Peyer's patch (tissue), 4 donors: Measurements from ENCODE around the gene LPGAT1. TPM values are rescaled to one million over a fixed set of nuclear protein-coding genes. Genes with fewer than 3 reads are reported as not detected.

Experiments used
- DNase-seq, 3 donors: peaks; one replicate each; pipeline ENCODE4 v3.0.0-alpha.2; 2017 to 2019
- H3K27ac ChIP-seq, 4 donors: fragments of 200-600 bp; sonication (generic); one replicate each; pipeline ENCODE4 v1.5.1; 2016 to 2019
- H3K27me3 ChIP-seq, 2 donors: fragments of 200-600 bp; sonication (generic); one replicate each; pipeline ENCODE4 v1.5.1; 2019
- H3K36me3 ChIP-seq, 3 donors: fragments of 200-600 bp; sonication (generic); one replicate each; pipeline ENCODE4 v1.5.1; 2016 to 2019
- H3K4me1 ChIP-seq, 4 donors: fragments of 200-600 bp; sonication (generic); one replicate each; pipeline ENCODE4 v1.5.1; 2016 to 2019
- H3K4me3 ChIP-seq, 4 donors: fragments of 200-600 bp; sonication (generic); 1 replicate in 3 of 4; 2 replicates in 1 of 4; pipeline ENCODE4 v1.5.1; 2016 to 2019; ENCODE audit warnings: mild to moderate bottlenecking in 1 of 4
- H3K9me3 ChIP-seq, 4 donors: fragments of 200-600 bp; sonication (generic); one replicate each; pipeline ENCODE4 v1.5.1; 2016 to 2019; ENCODE audit warnings: mild to moderate bottlenecking in 1 of 4
- CTCF ChIP-seq, 6 experiments: fragments of 450-650 bp in 4 of 6; fragments of 200-600 bp in 2 of 6; sonication (generic) in 1 of 6; IDR thresholded peaks; one replicate each; pipeline ENCODE4 v1.5.1; 2017 to 2019; ENCODE audit warnings: antibody characterized with exemption in 6 of 6, mild to moderate bottlenecking in 3 of 6, moderate library complexity in 1 of 6
- POLR2A ChIP-seq, 2 donors: fragments of 450-650 bp; IDR thresholded peaks; one replicate each; pipeline ENCODE4 v1.5.1; 2017; ENCODE audit warnings: antibody characterized with exemption in 2 of 2, mild to moderate bottlenecking in 2 of 2, moderate library complexity in 2 of 2
- total RNA-seq, 4 donors: library from RNA; depleted of rRNA; stranded (reverse); fragments of >200 nt; gene quantifications; one replicate each; pipeline ENCODE4 v1.1.0, GENCODE V29; 2016

LPGAT1 gene
- total RNA-seq, 4 donors from 2014 or later = 18.2 to 171 (median 138) TPM

DNA sequence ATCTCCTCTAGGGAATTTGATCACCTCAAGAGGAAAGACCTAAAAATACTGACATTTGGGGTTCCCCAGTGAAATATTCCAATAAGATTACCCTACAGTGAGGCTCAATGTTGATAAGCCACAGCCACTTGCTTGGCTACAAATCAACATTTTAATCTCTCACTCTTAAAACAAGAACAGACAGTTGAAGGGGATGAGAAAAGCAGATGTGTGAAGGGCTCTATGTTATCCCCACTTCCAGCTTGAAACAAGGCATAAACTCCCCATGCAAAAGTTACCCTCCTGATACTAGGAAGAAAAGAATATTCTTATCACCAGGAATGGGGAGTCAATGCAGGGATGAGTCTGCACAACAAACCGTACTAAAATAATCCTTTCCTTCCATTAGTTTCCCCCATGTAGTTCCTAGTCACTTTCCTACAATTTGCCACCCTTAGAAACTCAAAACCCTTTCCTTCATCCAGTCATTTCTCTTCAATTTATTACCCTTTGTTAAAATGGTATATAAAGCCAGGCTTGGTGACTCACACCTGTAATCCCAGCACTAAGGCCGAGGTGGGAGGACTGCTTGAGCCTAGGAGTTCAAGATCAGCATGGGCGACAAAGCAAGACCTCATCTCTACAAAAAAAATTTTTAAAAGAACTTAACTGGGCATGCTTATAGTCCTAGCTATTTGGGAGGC lies 29.5 kb downstream of the LPGAT1 start:
- no peak for TF ChIP-seq POLR2A (IDR thresholded peaks at IDR 0.05)
- no peak for TF ChIP-seq CTCF (IDR thresholded peaks at IDR 0.05)
- DNase-seq = no peak
- Histone ChIP-seq H3K27me3 (no peaks in the 10 kb centered on the region), H3K4me3 (no peak overlapping the region), H3K36me3 (peaks cover 0 to 9% (median 0%) of the 10 kb centered on the region in 3 donors), H3K9me3 (no peaks in the 10 kb centered on the region), H3K4me1 (no peaks in the 10 kb centered on the region), H3K27ac (no peak overlapping the region)

GRCh38 chr1:211797994-211798393 lies 32.6 kb downstream of the LPGAT1 start:
- no peaks in the 10 kb centered on the region for H3K27me3 ChIP-seq
- H3K27ac ChIP-seq = no peak overlapping the region
- TF ChIP-seq POLR2A (IDR thresholded peaks at IDR 0.05) (no peak), CTCF (IDR thresholded peaks at IDR 0.05) (no peak)
- no peak for DNase-seq
- peaks cover 0 to 16% (median 0%) of the 10 kb centered on the region in 3 donors for H3K36me3 ChIP-seq
- H3K9me3 ChIP-seq = no peaks in the 10 kb centered on the region
- no peaks in the 10 kb centered on the region for H3K4me1 ChIP-seq
- H3K4me3 ChIP-seq = no peak overlapping the region

DNA sequence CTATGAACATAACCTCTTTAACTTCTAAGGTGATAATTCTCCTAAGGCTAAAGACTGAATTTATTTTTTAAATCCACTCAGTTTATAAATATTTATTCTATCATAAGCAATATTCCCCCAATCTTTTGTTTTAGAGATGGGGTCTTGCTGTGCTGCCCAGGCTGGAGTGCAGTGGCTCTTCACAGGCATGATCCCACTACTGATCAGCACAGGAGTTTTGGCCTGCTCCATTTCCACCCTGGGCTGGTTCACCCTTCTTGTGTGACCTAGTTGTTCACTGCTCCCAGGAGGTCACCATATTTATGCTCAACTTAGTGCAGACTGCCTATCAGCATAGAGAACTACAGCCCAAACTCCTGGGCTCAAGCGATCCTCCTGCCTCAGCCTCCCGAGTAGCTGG lies 38.6 kb downstream of the LPGAT1 start:
- no peak for DNase-seq
- Histone ChIP-seq H3K27ac (no peak overlapping the region), H3K4me1 (no peaks in the 10 kb centered on the region), H3K27me3 (no peaks in the 10 kb centered on the region), H3K9me3 (no peaks in the 10 kb centered on the region), H3K4me3 (no peak overlapping the region), H3K36me3 (peaks cover 0 to 32% (median 0%) of the 10 kb centered on the region in 3 donors)
- TF ChIP-seq CTCF (IDR thresholded peaks at IDR 0.05) (no peak), POLR2A (IDR thresholded peaks at IDR 0.05) (no peak)

- TF ChIP-seq CTCF (IDR thresholded peaks at IDR 0.05) = no peak
- DNase-seq = no peak
- H3K27ac ChIP-seq = no peak overlapping the region
- peaks cover 0 to 30% (median 0%) of the 10 kb centered on the region in 3 donors for H3K36me3 ChIP-seq
- H3K4me3 ChIP-seq = no peak overlapping the region
- H3K4me1 ChIP-seq = no peaks in the 10 kb centered on the region
- no peaks in the 10 kb centered on the region for H3K27me3 ChIP-seq
- H3K9me3 ChIP-seq = no peaks in the 10 kb centered on the region
Measured at GRCh38 chr1:211789641-211790464, 40.7 kb downstream of the LPGAT1 start.

- DNase-seq = no peak
- Histone ChIP-seq H3K4me1 (no peaks in the 10 kb centered on the region), H3K27me3 (no peaks in the 10 kb centered on the region), H3K4me3 (no peak overlapping the region), H3K9me3 (no peaks in the 10 kb centered on the region), H3K27ac (no peak overlapping the region), H3K36me3 (peaks cover 0 to 30% (median 0%) of the 10 kb centered on the region in 3 donors)
- no peak for TF ChIP-seq POLR2A (IDR thresholded peaks at IDR 0.05)
- TF ChIP-seq CTCF (IDR thresholded peaks at IDR 0.05) = no peak
Measured at GRCh38 chr1:211788626-211789025, 41.9 kb downstream of the LPGAT1 start.
